ENCODE measurements around the gene RAB13. TPM values are rescaled to one million over a fixed set of nuclear protein-coding genes. Genes with fewer than 3 reads are reported as not detected.
A peak's percentile ranks its signal among the peaks of the same experiment; 100 is the strongest.
"Not testable (repeated sequence)": the region's sequence is repeated elsewhere in the genome, so short reads cannot be mapped to it uniquely, and the experiment has no call there.

Gene RAB13
- total and polyA plus RNA-seq, 2 of the 4 experiments (the other 2 are of a cell fraction) = 42.3 to 249 TPM

DNA sequence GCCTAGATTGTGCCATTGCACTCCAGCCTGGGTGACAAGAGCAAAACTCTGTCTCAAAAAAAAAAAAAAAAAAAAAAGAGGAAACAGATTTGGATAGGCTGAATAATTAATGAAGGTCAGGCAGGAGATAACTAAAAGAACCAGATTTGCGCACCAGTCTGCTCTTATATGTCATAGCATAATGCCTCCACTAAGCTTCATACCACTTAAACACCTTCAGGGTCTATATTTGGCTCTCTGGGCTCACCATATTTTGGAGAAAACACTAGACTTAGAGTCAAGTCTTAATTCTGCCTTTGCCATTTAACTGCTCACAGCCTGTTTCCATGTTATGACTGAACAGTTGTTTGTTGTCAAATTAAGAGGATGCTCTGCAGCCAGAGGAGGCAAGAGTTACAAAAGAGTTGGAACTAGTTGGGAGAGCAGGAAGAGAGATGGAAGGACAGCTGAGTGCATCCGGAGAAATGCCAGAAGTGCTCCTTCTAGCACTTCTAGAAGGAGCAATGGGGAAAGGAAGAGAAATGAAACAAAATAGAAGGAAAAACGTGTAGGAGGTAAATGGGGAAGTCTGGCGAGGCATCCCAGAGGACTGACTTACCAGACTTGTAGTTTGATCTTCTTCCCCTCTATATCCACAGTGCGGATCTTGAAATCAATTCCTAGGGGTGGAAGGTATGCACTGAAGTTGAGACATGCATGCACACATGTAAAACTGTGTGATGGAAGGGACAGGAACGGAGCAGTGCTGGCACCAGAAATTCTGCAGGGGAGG lies 1.8 kb downstream of the RAB13 start (continued):
- TF ChIP-seq, protein P1, sequence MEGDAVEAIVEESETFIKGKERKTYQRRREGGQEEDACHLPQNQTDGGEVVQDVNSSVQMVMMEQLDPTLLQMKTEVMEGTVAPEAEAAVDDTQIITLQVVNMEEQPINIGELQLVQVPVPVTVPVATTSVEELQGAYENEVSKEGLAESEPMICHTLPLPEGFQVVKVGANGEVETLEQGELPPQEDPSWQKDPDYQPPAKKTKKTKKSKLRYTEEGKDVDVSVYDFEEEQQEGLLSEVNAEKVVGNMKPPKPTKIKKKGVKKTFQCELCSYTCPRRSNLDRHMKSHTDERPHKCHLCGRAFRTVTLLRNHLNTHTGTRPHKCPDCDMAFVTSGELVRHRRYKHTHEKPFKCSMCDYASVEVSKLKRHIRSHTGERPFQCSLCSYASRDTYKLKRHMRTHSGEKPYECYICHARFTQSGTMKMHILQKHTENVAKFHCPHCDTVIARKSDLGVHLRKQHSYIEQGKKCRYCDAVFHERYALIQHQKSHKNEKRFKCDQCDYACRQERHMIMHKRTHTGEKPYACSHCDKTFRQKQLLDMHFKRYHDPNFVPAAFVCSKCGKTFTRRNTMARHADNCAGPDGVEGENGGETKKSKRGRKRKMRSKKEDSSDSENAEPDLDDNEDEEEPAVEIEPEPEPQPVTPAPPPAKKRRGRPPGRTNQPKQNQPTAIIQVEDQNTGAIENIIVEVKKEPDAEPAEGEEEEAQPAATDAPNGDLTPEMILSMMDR (conservative IDR thresholded peaks at IDR 0.05; ENCODE audit: low read depth, low read length) = no peak

DNA sequence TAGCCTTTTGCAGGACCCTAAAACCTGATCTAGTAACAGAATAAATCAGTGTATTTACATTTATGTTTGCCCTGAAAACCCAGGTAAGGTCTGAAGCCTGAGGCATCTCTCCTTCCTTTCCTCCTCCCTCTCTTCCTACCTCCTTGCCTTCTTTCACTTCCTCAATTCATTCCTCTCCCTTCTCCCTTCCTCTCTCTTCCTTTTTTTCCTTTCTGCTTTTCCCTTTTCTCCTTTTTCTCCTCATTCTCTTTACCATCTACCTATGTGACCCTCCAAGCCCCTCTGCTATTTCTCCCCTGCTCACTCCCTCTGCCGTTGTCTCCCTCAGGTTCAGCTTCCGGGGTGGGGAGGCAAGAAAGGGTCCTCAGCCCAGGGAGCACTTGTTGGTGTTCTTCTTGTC lies 4.4 kb downstream of the RAB13 start:
- ATAC-seq (ENCODE audit: low read depth); H3K18ac ChIP-seq (ENCODE audit: low read depth, low read length); CTCF ChIA-PET; POLR2A ChIA-PET (ENCODE audit: unreplicated experiment); H2AK9ac ChIP-seq (replicated peaks; ENCODE audit: low read depth, low read length, poor library complexity); H2AK5ac ChIP-seq (ENCODE audit: low read depth, low read length); H2BK5ac ChIP-seq (ENCODE audit: low read depth, low read length, poor library complexity, severe bottlenecking); H3K4me1 ChIP-seq (ENCODE audit: control insufficient read depth, insufficient read depth, low read length); in situ Hi-C loops (cut with MboI; ENCODE audit: low sequenced_read_pairs); H3K27ac ChIP-seq (ENCODE audit: insufficient read depth, low read length); H3K4me2 ChIP-seq (ENCODE audit: low read depth, low read length); H3K56ac ChIP-seq (ENCODE audit: extremely low read depth, insufficient read depth, low read length); H2AFZ ChIP-seq (replicated peaks; ENCODE audit: low read length, poor library complexity); H3K27me3 ChIP-seq (ENCODE audit: control insufficient read depth, insufficient read depth, low read length); H3K9ac ChIP-seq (ENCODE audit: low read depth, low read length); H3K14ac ChIP-seq (replicated peaks; ENCODE audit: low read depth, low read length); DNase-seq; H4K8ac ChIP-seq (ENCODE audit: low read depth in 2 of 2, low read length in 2 of 2); H4K20me1 ChIP-seq (ENCODE audit: insufficient read depth, low read length); H3K4me3 ChIP-seq (ENCODE audit: insufficient read depth, low read depth, low read length); H4K91ac ChIP-seq (ENCODE audit: insufficient read depth, low read depth, low read length); H2BK15ac ChIP-seq (ENCODE audit: low read depth, low read length); H3K9me3 ChIP-seq (ENCODE audit: control insufficient read depth, insufficient read depth, low read length); H3K23ac ChIP-seq (ENCODE audit: low read depth, low read length); H2BK120ac ChIP-seq (ENCODE audit: low read depth, low read length); H3K4ac ChIP-seq (ENCODE audit: low read depth, low read length); H4K5ac ChIP-seq (ENCODE audit: low read depth, low read length); dilution Hi-C loops (cut with HindIII; ENCODE audit: low sequenced_read_pairs, unreplicated experiment); H2BK20ac ChIP-seq (ENCODE audit: low read depth, low read length): not testable (repeated sequence)
- H3K79me1 ChIP-seq (ENCODE audit: low read depth in 1 of 2, low read length in 2 of 2) = peaks cover 28 to 57% of the 10 kb centered on the region in 2 experiments
- peaks cover 21% of the 10 kb centered on the region for H3K36me3 ChIP-seq (ENCODE audit: control insufficient read depth, insufficient read depth, low read length)
- intact Hi-C loops (cut with micrococcal nuclease) = loop anchor here (10.0 kb wide), 1 partner anchor 477 kb away; no protein-coding TSS in a partner anchor
- BruUV-seq (replicated peaks) = TSS peak; percentile 91
- H3K9me1 ChIP-seq (ENCODE audit: insufficient read depth, low read length) = peaks cover 14% of the 10 kb centered on the region
- no CpG with 5 or more reads among the region's 2 CpGs for whole genome bisulfite sequencing, 2 experiments (ENCODE audit: extremely low coverage in 2 of 2, insufficient read length in 1 of 2)

DNA sequence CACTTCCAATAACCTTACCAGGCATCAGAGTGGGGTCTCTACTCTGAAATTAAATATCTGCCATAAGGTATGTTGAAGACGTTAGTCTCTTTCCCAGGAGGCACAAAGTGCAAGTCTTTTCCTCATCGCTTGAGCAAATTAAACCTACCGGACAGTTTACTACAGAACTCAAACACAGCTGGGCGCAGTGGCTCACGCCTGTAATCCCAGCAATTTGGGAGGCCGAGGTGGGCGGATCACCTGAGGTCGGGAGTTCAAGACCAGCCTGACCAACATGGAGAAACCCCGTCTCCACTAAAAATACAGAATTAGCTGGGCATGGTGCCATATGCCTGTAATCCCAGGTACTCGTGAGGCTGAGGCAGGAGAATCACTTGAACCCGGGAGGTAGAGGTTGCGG lies 7.0 kb downstream of the RAB13 start:
- Histone ChIP-seq H3K79me1 (ENCODE audit: low read depth in 1 of 2, low read length in 2 of 2) (peaks cover 25 to 53% of the 10 kb centered on the region in 2 experiments), H3K36me3 (ENCODE audit: control insufficient read depth, insufficient read depth, low read length) (peaks cover 34% of the 10 kb centered on the region), H3K9me1 (ENCODE audit: insufficient read depth, low read length) (peaks cover 15% of the 10 kb centered on the region; the same call in 1 of the 2 replicates)
- H4K8ac ChIP-seq (ENCODE audit: low read depth in 2 of 2, low read length in 2 of 2); H2AK9ac ChIP-seq (replicated peaks; ENCODE audit: low read depth, low read length, poor library complexity); H3K4me1 ChIP-seq (ENCODE audit: control insufficient read depth, insufficient read depth, low read length); H4K91ac ChIP-seq (ENCODE audit: insufficient read depth, low read depth, low read length); POLR2A ChIA-PET (ENCODE audit: unreplicated experiment); H4K5ac ChIP-seq (ENCODE audit: low read depth, low read length); H2BK15ac ChIP-seq (ENCODE audit: low read depth, low read length); H3K14ac ChIP-seq (replicated peaks; ENCODE audit: low read depth, low read length); H2AK5ac ChIP-seq (ENCODE audit: low read depth, low read length); H4K20me1 ChIP-seq (ENCODE audit: insufficient read depth, low read length); H3K4ac ChIP-seq (ENCODE audit: low read depth, low read length); intact Hi-C loops (cut with micrococcal nuclease); dilution Hi-C loops (cut with HindIII; ENCODE audit: low sequenced_read_pairs, unreplicated experiment); H2BK20ac ChIP-seq (ENCODE audit: low read depth, low read length); H2BK120ac ChIP-seq (ENCODE audit: low read depth, low read length); DNase-seq; H3K27me3 ChIP-seq (ENCODE audit: control insufficient read depth, insufficient read depth, low read length); H3K18ac ChIP-seq (ENCODE audit: low read depth, low read length); H3K9ac ChIP-seq (ENCODE audit: low read depth, low read length); H3K23ac ChIP-seq (ENCODE audit: low read depth, low read length); H3K4me3 ChIP-seq (ENCODE audit: insufficient read depth, low read depth, low read length); H2AFZ ChIP-seq (replicated peaks; ENCODE audit: low read length, poor library complexity); H3K56ac ChIP-seq (ENCODE audit: extremely low read depth, insufficient read depth, low read length); H3K27ac ChIP-seq (ENCODE audit: insufficient read depth, low read length); ATAC-seq (ENCODE audit: low read depth); H3K9me3 ChIP-seq (ENCODE audit: control insufficient read depth, insufficient read depth, low read length); CTCF ChIA-PET; BruUV-seq (replicated peaks); H3K4me2 ChIP-seq (ENCODE audit: low read depth, low read length); H2BK5ac ChIP-seq (ENCODE audit: low read depth, low read length, poor library complexity, severe bottlenecking): not testable (repeated sequence)
- 100% methylated on average over 1 of the region's 12 CpGs; no CpG with 5 or more reads in 1 of the 2 experiments for WGBS, 2 experiments (ENCODE audit: extremely low coverage in 2 of 2, insufficient read length in 1 of 2)
- in situ Hi-C loops (cut with MboI; ENCODE audit: low sequenced_read_pairs) = loop anchor here (10.0 kb wide), 1 partner anchor 304 kb away; the partner anchor contains the start of genes ILF2 and NPR1
